ENCODE results near the gene ZCCHC2.

ZCCHC2 gene

GRCh38 chr18:62538881-62539280, 16.1 kb downstream of the ZCCHC2 start:
- no peak for DNase-seq (ENCODE audit: low read depth)

DNA sequence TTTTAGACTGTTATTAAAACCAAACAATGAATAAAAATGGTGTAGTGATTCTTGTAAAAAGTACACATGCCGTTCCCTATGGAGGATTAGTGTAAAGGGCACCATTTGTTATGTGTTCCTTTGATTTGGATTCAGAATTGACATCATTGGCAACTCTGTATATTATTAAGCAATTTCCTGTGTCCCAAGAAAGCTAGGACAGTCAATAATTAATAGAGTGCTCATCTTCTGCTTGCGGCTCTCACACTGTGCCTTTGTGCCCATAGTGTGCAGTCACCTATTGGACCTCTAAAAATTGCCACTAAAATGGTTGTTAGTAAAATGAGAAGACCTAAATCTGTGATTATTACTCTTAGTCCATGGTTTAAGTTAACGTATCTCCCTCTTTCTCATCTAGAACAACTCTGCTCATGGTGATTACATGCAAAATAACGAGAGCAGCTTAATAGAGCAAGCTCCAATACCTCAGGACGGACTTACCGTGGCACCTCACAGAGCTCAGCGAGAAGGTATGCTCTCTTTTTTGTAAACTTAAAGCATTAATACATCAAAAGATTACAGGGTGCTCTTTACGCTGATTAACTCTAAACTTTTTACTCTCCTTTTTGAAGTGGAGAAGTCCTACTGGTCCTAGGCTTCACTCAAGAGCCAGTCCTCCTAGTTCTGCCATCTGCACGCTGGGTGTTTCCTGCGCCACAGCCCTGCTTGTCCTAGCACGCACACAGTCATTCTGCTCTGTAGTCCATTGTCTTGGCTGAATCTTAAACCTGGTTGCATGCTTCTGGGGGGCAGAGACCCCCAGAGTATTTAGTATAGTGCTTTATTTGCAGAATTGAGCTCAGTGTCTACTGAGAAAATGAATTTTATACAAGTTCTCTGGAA, 16.7 kb downstream of the ZCCHC2 start:
- no peak for DNase-seq (ENCODE audit: low read depth)

GRCh38 chr18:62543021-62543420, 20.2 kb downstream of the ZCCHC2 start:
- no peak for DNase-seq (ENCODE audit: low read depth)

GRCh38 chr18:62545098-62545497, 22.3 kb downstream of the ZCCHC2 start:
- no peak for DNase-seq (ENCODE audit: low read depth)

DNA sequence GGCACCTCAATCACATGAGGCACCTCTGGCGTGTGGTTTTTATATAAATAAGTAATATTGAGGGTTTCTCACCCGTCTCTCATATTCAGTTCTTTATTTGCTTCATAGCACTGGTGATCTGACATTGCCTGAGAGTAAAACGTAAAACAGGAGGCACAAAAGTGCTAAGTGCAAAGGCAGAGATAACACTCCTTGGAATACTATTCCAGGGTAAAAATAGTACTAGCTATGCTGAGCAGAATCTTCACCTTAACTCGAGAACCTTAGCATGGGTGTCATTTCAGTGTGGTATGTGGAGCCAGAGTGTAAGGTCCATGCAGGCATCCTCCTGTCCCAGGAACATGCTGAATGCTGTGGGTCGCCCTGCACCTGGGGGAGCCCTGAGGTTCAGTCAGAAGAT, 26.9 kb downstream of the ZCCHC2 start:
- DNase-seq (ENCODE audit: low read depth): no peak

DNA sequence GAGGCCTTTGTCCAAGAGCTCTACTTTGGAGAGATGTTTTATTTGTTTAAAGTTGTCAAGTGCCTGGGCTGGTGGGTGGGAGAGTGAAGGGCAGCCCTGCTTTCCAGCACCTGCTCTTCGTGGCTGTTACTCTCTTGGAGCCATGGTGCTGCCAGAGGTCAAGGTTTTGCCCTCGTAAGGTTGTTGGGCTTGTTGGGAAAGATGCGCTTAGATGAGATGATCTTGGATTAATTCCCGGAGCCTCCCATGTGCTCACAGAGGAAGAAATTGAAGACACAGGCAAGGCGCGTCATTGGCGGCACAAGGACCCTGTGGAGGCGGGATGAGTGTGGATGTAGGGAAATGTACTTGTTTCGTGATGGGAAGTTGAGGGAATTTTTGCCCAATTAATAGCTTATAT, 27.9 kb downstream of the ZCCHC2 start:
- no peak for DNase-seq (ENCODE audit: low read depth)

DNA sequence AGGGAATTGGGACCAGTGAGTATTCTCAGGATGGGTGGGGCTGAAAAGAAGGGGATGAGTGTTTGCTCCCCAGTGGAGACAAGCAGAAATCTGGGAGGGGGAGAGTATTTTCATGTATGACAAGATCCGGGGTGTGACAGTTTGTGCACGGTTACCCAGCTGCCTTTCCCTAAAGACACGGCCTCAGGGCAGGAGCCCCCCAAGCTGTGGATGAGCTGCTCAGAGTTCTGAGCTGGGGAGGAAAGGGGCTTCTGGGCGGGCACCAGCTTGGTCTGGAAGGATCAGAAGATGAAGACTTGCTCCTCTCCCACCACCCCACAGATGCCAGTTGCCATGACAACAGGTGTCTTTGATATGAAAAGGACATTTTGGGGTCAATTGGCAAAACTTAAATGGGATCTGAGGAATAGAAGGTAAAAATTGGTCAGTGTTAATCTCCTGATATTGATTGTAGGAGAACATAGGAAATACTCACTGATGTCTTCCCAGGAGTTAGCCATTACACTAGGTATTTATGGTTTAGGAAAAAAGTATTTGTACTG, 29.2 kb downstream of the ZCCHC2 start:
- DNase-seq (ENCODE audit: low read depth): no peak

- DNase-seq (ENCODE audit: low read depth): no peak
Measured at GRCh38 chr18:62554061-62554815, 31.4 kb downstream of the ZCCHC2 start.

DNA sequence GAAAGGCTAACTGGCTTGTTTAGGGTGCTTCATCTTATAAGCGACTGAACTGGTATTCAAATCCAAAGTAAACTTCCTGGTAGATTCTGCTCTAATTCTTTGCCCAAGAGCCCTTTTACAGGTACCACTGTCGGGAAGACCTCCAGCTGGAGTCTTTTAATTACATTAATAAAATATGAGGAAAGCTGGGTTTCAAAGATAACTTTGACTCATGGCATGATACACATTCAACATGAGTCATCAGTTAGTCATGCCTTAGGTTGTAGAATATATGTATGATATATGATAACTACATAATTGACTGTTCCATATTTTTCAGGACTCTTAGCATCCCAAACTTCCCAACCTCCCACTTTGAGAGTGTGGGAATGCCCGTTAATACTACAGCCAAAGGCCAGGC, 32.3 kb downstream of the ZCCHC2 start:
- DNase-seq (ENCODE audit: low read depth): no peak

GRCh38 chr18:62556397-62556796, 33.6 kb downstream of the ZCCHC2 start:
- no peak for DNase-seq (ENCODE audit: low read depth)

DNA sequence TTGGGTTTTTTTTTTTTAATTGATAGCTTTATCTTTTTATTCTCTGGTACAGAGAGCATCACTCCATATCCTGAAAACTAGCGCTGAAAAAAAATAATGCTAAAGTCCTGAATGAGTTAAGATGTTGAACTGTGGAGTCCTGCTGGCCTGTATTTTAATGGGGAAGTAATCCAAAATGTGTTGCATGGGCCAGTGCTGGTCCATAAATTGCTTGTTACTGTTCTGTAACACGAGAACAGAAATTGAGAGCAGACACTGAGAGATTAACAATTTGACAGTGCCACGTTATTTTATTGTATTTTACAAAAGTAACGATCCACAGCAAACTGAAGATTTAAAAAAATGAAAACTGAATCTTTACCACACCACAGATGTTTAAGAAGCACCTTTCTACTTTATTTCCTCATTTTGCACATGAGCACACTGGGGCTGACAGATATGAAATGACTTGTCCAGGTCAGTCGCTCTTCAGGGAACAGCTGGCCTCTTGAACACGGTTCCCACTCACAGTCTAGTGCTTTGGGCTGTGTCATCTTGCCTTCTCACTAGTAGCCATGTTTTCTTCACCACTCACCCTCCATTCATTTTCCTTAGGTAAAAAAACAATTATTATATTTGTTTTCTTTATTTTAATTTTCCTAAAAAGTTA, 35.3 kb downstream of the ZCCHC2 start:
- DNase-seq (ENCODE audit: low read depth): no peak

GRCh38 chr18:62564044-62564443, 41.2 kb downstream of the ZCCHC2 start:
- DNase-seq (ENCODE audit: low read depth): no peak

- DNase-seq (ENCODE audit: low read depth): no peak
Measured at GRCh38 chr18:62566199-62566598, 43.4 kb downstream of the ZCCHC2 start.

- no peak for DNase-seq (ENCODE audit: low read depth)
Measured at GRCh38 chr18:62566818-62567217, 44.0 kb downstream of the ZCCHC2 start.

DNA sequence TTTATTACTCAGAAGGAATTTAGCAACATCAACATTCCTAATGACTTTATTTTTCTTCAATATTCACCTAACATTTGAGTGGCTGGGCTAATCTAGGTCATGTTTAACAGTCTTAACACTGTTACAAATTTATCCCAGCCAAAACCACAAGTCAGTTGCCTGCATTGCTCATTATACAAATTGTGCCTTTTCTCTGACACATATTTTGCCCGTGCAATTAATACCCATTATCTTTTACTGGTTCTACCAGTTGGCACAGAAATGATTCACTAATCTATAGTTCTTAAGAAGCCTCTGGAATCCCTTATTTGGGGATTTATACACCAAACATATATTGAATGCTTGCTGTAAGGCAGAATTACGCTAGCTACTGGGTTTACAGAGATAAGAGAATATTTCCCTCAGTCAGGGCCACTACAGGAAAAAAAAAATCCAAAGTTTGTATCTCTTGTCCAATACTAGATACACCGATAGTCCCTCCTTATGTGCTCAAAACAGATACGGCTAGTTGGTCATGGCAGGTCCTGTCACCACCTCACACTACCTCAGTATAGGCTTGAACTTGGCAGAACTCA, 46.3 kb downstream of the ZCCHC2 start:
- no peak for DNase-seq (ENCODE audit: low read depth)

DNA sequence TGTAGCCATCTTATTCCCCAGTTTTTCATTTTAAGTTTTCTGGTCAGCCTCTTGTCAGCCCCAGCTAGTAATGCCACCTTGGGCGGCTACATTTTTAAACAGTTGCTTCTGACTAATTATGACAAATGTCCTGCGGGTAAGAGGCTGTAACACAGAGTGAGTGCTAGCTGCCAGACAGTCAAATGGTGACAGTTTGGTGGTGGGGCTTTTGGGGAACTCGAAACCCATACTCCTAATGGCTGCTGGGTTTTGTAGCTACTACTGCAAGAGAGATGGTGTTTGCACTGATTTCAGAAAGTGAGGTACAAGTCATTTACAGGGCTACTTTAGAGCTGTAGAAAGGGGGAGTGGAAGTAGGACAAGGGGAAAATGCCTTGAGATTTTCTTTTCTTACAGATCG, 48.2 kb downstream of the ZCCHC2 start:
- no peak for DNase-seq (ENCODE audit: low read depth)

DNA sequence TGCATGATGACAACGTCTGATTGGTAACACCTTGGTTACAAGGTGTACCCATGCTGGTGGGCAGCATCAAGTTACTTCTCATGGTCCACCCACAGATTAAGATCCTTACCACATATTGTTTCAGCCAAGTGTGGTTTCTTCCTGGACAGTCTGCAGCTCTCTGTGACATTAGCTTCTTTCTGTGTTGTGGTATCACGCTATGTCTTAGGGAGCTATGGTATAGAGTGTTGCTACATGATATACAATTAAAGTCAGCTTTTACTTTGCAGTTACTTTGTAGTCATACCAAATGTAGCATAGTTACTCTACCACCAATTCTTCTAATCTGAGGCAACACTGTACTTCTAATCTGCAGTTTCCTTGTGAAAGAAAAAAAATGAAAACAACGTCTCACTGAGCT, 48.8 kb downstream of the ZCCHC2 start:
- DNase-seq (ENCODE audit: low read depth): no peak

- no peak for DNase-seq (ENCODE audit: low read depth)
Measured at GRCh38 chr18:62572456-62572855, 49.6 kb downstream of the ZCCHC2 start.

- DNase-seq (ENCODE audit: low read depth): no peak
Measured at GRCh38 chr18:62574776-62575175, 52.0 kb downstream of the ZCCHC2 start.

DNA sequence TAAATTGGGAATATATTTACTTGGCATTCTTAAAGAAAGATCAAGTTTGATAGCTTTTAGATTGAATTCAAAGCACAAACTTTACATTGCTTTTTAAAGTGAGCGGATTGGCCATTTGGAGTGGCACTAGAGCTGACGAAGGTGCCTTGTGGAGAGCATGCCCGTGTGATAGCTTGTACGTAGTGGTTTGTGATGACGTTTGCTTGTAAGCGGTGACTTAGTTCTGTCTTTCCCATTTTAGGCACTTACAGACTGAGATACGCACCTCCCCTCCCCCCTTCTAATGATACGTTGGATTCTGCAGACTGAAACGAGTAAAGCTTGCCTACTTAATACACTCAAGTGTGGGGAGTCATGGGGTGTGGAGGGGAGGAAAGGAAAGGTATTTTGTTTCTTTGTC, 53.4 kb downstream of the ZCCHC2 start:
- no peak for DNase-seq (ENCODE audit: low read depth)

DNA sequence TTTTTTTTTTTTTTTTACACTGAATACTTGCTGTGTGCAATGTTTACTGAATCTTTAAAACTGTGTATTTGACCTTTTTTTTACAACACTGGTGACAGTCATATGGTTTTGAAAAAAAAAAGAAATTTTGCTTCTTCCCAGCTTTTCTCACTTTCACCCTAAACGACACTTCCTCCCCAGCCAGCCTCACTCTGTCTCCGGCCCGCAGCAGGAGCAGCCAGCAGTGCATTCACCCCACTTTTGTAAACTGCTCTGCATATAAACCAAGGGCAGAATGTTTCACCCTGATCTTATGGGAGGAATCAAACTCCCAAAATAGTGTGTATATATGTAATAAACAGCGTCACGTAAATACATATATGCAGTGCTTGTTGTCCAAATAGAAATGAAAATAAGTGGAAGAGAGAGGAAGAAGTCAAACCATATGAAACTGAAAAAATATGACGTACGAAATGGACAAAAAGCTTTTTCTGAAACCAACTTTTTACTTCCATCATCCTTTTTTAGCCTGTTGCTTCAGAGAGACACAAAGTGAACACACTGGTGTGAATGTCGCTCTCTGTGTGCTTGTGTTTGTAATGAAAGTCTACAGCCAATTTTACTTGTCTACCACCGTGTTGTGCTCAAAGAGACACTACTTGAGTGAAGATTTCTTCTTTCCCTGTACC, 54.2 kb downstream of the ZCCHC2 start:
- no peak for DNase-seq (ENCODE audit: low read depth)

- no peak for DNase-seq (ENCODE audit: low read depth)
Measured at GRCh38 chr18:62577765-62578164, 54.9 kb downstream of the ZCCHC2 start.

Data from GM04504 (cell line).